B cell (primary cell): Measurements from ENCODE around the gene B4GALNT3.

Source experiments
- EZH2 ChIP-seq: IDR thresholded peaks from 2 replicates; pipeline ENCODE4 v1.6.1; 2012; ENCODE audit warnings: borderline replicate concordance, low read depth, mild to moderate bottlenecking, moderate library complexity, low read length; ENCODE audit not compliant: insufficient read depth, poor library complexity, severe bottlenecking
- TF ChIP-seq, protein P1 (sequence below): fragments of 200-600 bp; IDR thresholded peaks from one replicate; pipeline ENCODE4 v1.8.0; 2022; ENCODE audit warnings: antibody characterized with exemption, mild to moderate bottlenecking

DNA sequence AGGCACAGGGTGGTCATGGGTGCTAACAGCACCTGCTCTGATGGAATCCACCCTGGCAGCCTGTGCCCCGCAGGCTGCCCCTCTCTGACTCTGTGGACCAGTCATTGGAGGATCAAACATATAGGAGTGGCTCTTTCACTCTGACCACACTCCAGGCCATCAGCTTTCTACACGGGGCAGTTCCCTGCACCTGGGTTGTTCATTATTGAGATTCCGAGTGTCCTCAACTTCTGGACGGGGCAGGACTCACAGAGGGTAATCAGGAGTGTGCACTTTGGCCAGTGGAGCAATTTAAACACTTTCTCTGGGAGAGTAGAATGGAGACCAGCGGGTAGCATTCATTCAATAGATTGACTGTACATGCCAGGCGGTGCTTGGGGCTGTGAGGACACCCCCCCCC, 108.7 kb downstream of the B4GALNT3 start:
- TF ChIP-seq, protein P1, sequence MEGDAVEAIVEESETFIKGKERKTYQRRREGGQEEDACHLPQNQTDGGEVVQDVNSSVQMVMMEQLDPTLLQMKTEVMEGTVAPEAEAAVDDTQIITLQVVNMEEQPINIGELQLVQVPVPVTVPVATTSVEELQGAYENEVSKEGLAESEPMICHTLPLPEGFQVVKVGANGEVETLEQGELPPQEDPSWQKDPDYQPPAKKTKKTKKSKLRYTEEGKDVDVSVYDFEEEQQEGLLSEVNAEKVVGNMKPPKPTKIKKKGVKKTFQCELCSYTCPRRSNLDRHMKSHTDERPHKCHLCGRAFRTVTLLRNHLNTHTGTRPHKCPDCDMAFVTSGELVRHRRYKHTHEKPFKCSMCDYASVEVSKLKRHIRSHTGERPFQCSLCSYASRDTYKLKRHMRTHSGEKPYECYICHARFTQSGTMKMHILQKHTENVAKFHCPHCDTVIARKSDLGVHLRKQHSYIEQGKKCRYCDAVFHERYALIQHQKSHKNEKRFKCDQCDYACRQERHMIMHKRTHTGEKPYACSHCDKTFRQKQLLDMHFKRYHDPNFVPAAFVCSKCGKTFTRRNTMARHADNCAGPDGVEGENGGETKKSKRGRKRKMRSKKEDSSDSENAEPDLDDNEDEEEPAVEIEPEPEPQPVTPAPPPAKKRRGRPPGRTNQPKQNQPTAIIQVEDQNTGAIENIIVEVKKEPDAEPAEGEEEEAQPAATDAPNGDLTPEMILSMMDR: no peak
- no peak for TF ChIP-seq EZH2
